BLaER1 treated with 17β-estradiol and CSF1 and Interleukin-3, amounts not matched to agents 10 nM and 100 nM (cell line): Measurements from ENCODE around the gene TBC1D9.

Experiments
- H3K27ac ChIP-seq, 11 experiments: shearing (Covaris generic); formaldehyde crosslinking; 2 replicates each; pipeline ENCODE4 v1.8.1; 2022
- H3K27me3 ChIP-seq, 11 experiments: shearing (Covaris generic); formaldehyde crosslinking; 2 replicates each; pipeline ENCODE4 v1.8.1; 2022
- H3K36me3 ChIP-seq, 11 experiments: shearing (Covaris generic); formaldehyde crosslinking; 2 replicates each; pipeline ENCODE4 v1.8.1; 2022
- H3K4me1 ChIP-seq, 10 experiments: shearing (Covaris generic); formaldehyde crosslinking; 2 replicates each; pipeline ENCODE4 v1.8.1; 2022
- H3K4me2 ChIP-seq, 11 experiments: shearing (Covaris generic); formaldehyde crosslinking; 2 replicates each; pipeline ENCODE4 v1.8.1; 2022
- H3K4me3 ChIP-seq, 10 experiments: shearing (Covaris generic); formaldehyde crosslinking; 2 replicates each; pipeline ENCODE4 v1.8.1; 2022
- H3K9ac ChIP-seq, 11 experiments: shearing (Covaris generic); formaldehyde crosslinking; 2 replicates each; pipeline ENCODE4 v1.8.1; 2022
- H3K9me3 ChIP-seq, 11 experiments: shearing (Covaris generic); formaldehyde crosslinking; replicated peaks in 1 of 11; 2 replicates each; pipeline ENCODE4 v1.8.1; 2022
- H4K20me1 ChIP-seq, 11 experiments: shearing (Covaris generic); formaldehyde crosslinking; 2 replicates each; pipeline ENCODE4 v1.8.1; 2022
- Cebpa-rat ChIP-seq, 11 experiments: shearing (Covaris generic); IDR thresholded peaks; 2 replicates each; pipeline ENCODE4 v1.8.1; 2022

The TBC1D9 gene

DNA sequence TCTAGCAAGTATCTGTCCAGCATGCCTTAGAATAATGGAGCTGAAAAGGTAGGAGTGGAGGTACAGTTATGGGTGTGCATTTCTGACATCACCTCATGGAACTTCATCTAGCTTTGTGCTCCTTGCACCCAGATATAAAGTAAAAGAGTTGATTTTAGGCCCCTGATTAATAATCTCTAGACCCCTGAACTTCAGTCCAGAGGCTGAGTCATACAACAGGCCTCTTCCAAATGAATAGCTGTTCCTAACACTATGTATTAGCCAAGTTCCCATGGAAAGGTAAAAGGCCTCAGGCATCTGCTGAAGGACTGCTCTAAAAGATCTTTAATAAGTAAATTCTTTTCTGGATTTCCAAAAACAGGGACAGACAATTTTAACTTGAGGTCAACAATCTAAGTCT lies 16.2 kb downstream of the TBC1D9 start:
- TF ChIP-seq Cebpa-rat (IDR thresholded peaks at IDR 0.05) = no peak
- Histone ChIP-seq H3K4me2 (no peak overlapping the region), H3K27ac (no peak overlapping the region), H3K9me3 (no peaks in the 10 kb centered on the region), H3K27me3 (no peaks in the 10 kb centered on the region), H4K20me1 (peaks cover 0 to 40% (median 0%) of the 10 kb centered on the region in 11 experiments; a peak in 2 of 22 replicates), H3K36me3 (no peaks in the 10 kb centered on the region), H3K9ac (no peak overlapping the region), H3K4me3 (no peak overlapping the region), H3K4me1 (peaks cover 0 to 38% (median 11%) of the 10 kb centered on the region in 10 experiments; a peak in 10 of 20 replicates)

DNA sequence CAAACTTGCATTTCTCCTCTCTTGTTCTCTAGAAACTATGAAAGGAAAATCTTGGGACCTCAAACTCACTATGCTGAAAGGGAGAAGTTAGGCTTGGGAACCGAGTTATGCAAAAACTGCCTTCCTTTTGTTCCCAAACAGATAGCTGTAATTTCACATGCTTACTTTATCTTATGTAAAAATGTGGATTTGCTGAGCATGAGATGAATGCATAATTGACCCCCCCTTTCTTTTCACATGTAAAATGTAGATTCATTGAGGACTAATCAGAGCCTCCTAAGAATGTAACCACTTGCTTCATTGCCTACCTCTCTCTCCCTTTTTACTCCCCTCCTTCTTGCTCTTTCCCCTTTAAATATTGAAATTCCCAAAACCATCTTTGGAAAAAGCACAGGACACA lies 18.0 kb downstream of the TBC1D9 start:
- no peak overlapping the region for H3K27ac ChIP-seq
- H4K20me1 ChIP-seq = peaks cover 0 to 48% (median 0%) of the 10 kb centered on the region in 11 experiments; a peak in 2 of 22 replicates
- H3K4me1 ChIP-seq = peaks cover 0 to 27% (median 7%) of the 10 kb centered on the region in 10 experiments; a peak in 10 of 20 replicates
- no peaks in the 10 kb centered on the region for H3K36me3 ChIP-seq
- H3K27me3 ChIP-seq = no peaks in the 10 kb centered on the region
- TF ChIP-seq Cebpa-rat (IDR thresholded peaks at IDR 0.05) = no peak
- no peak overlapping the region for H3K4me3 ChIP-seq
- no peak overlapping the region for H3K9ac ChIP-seq
- H3K4me2 ChIP-seq = no peak overlapping the region; a peak in 1 of 22 replicates
- no peaks in the 10 kb centered on the region for H3K9me3 ChIP-seq

GRCh38 chr4:140736669-140737343 lies 19.4 kb downstream of the TBC1D9 start:
- H3K9ac ChIP-seq = no peak overlapping the region
- H3K4me2 ChIP-seq = no peak overlapping the region
- H3K27ac ChIP-seq = no peak overlapping the region
- no peaks in the 10 kb centered on the region for H3K27me3 ChIP-seq
- TF ChIP-seq Cebpa-rat (IDR thresholded peaks at IDR 0.05) = no peak
- no peak overlapping the region for H3K4me3 ChIP-seq
- H3K4me1 ChIP-seq = peaks cover 0 to 13% (median 0%) of the 10 kb centered on the region in 10 experiments; a peak in 6 of 20 replicates
- H3K36me3 ChIP-seq = no peaks in the 10 kb centered on the region
- no peaks in the 10 kb centered on the region for H3K9me3 ChIP-seq
- peaks cover 0 to 56% (median 0%) of the 10 kb centered on the region in 11 experiments; a peak in 2 of 22 replicates for H4K20me1 ChIP-seq

- Histone ChIP-seq H4K20me1 (peaks cover 0 to 63% (median 0%) of the 10 kb centered on the region in 11 experiments; a peak in 2 of 22 replicates), H3K27me3 (no peaks in the 10 kb centered on the region), H3K9ac (no peak overlapping the region), H3K27ac (no peak overlapping the region), H3K4me2 (no peak overlapping the region), H3K36me3 (no peaks in the 10 kb centered on the region), H3K4me1 (peaks cover 0 to 7% (median 0%) of the 10 kb centered on the region in 10 experiments; a peak in 1 of 20 replicates), H3K9me3 (no peaks in the 10 kb centered on the region), H3K4me3 (no peak overlapping the region)
- no peak for TF ChIP-seq Cebpa-rat (IDR thresholded peaks at IDR 0.05)
Measured at GRCh38 chr4:140735779-140736391, 20.3 kb downstream of the TBC1D9 start.

DNA sequence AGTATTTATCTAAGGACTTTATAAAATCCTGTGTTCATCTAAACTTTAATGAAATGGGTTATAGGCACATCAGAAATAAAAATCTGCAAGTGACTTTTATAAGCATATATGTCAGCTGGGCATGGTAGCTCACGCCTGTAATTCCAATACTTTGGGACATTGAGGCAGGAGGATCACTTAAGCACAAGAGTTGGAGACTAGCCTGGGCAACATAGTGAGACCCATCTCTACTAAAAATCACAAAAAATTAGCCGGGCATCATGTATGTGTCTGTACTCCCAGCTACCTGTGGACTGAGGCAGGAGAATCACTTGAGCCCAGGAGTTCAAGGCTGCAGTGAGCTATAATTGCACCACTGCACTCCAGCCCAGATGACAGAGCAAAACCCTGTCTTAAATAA lies 20.9 kb downstream of the TBC1D9 start:
- no peak overlapping the region for H3K4me3 ChIP-seq
- peaks cover 0 to 7% (median 0%) of the 10 kb centered on the region in 10 experiments; a peak in 1 of 20 replicates for H3K4me1 ChIP-seq
- no peak overlapping the region for H3K9ac ChIP-seq
- TF ChIP-seq Cebpa-rat (IDR thresholded peaks at IDR 0.05) = no peak
- peaks cover 0 to 62% (median 0%) of the 10 kb centered on the region in 11 experiments; a peak in 2 of 22 replicates for H4K20me1 ChIP-seq
- H3K9me3 ChIP-seq = no peaks in the 10 kb centered on the region
- no peak overlapping the region for H3K4me2 ChIP-seq
- H3K36me3 ChIP-seq = no peaks in the 10 kb centered on the region
- no peak overlapping the region for H3K27ac ChIP-seq
- H3K27me3 ChIP-seq = no peaks in the 10 kb centered on the region

- H3K36me3 ChIP-seq = no peaks in the 10 kb centered on the region
- H4K20me1 ChIP-seq = peaks cover 0 to 59% (median 0%) of the 10 kb centered on the region in 11 experiments; a peak in 2 of 22 replicates
- H3K4me1 ChIP-seq = peaks cover 0 to 20% (median 0%) of the 10 kb centered on the region in 10 experiments; a peak in 5 of 20 replicates
- TF ChIP-seq Cebpa-rat (IDR thresholded peaks at IDR 0.05) = no peak
- no peaks in the 10 kb centered on the region for H3K9me3 ChIP-seq
- no peak overlapping the region for H3K4me3 ChIP-seq
- no peak overlapping the region for H3K9ac ChIP-seq
- no peaks in the 10 kb centered on the region for H3K27me3 ChIP-seq
- no peak overlapping the region for H3K4me2 ChIP-seq
- no peak overlapping the region for H3K27ac ChIP-seq
Measured at GRCh38 chr4:140732780-140733179, 23.4 kb downstream of the TBC1D9 start.

- H3K9ac ChIP-seq = no peak overlapping the region
- peaks cover 0 to 24% (median 0%) of the 10 kb centered on the region in 10 experiments; a peak in 5 of 20 replicates for H3K4me1 ChIP-seq
- no peaks in the 10 kb centered on the region for H3K36me3 ChIP-seq
- H4K20me1 ChIP-seq = peaks cover 0 to 73% (median 0%) of the 10 kb centered on the region in 11 experiments; a peak in 2 of 22 replicates
- peak overlapping the region in 2 of 11 experiments; percentile 0 to 24; a peak in 2 of 22 replicates for H3K4me2 ChIP-seq
- no peaks in the 10 kb centered on the region for H3K9me3 ChIP-seq
- H3K4me3 ChIP-seq = no peak overlapping the region
- no peak for TF ChIP-seq Cebpa-rat (IDR thresholded peaks at IDR 0.05)
- no peaks in the 10 kb centered on the region for H3K27me3 ChIP-seq
- no peak overlapping the region for H3K27ac ChIP-seq
Measured at GRCh38 chr4:140729344-140730049, 26.7 kb downstream of the TBC1D9 start.

DNA sequence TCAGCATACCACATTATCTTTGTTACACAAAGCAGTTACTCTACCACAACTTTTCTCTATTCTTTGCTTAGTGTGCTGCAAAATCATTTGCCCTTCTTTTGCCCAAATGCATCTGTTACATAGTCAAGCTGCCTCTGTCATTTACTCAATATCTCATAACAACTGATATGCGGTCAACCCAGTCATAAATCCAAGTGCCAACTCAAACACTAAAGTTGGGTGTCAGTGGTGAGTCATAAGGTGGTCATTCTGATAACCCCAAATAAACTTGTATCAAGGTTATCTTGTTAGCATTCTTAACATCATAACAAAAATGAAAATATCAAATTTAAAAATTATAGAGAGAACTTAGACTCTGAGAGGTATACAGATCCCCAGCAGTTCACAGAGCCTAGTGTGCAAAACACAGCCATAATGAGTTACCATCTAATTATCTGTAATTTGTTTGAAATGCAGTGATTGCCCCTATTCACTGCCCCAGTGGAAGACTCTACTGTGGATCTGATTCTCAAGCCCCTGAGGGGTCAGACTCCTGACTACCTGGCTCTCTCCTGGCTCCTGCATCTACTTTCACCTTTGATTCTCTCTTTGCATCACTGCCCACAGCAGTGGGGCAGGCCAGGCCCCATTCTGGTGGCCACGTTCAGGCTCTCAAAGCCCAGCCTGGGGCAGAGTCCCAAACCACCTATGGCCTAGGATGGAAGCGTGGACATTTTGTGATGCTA lies 29.2 kb downstream of the TBC1D9 start:
- Histone ChIP-seq H3K9ac (no peak overlapping the region), H3K27ac (no peak overlapping the region), H4K20me1 (peaks cover 0 to 50% (median 0%) of the 10 kb centered on the region in 11 experiments; a peak in 2 of 22 replicates), H3K27me3 (no peaks in the 10 kb centered on the region), H3K4me1 (peaks cover 0 to 24% (median 0%) of the 10 kb centered on the region in 10 experiments; a peak in 5 of 20 replicates), H3K9me3 (no peaks in the 10 kb centered on the region; a peak in 1 of 22 replicates), H3K4me3 (no peak overlapping the region), H3K36me3 (no peaks in the 10 kb centered on the region), H3K4me2 (no peak overlapping the region)
- no peak for TF ChIP-seq Cebpa-rat (IDR thresholded peaks at IDR 0.05)
